Gastrocnemius medialis (tissue), 4 donors: ENCODE results near the gene EGFL6. TPM values are rescaled to one million over a fixed set of nuclear protein-coding genes. Genes with fewer than 3 reads are reported as not detected.
"Not testable (repeated sequence)": the region's sequence is repeated elsewhere in the genome, so short reads cannot be mapped to it uniquely, and the experiment has no call there.

ENCODE experiments used
- ATAC-seq, 2 donors: fragments of 150-250 bp; one replicate each; pipeline ENCODE4 v1.9.1; 2016
- DNase-seq, 2 donors: peaks; one replicate each; pipeline ENCODE4 v3.0.0-alpha.2; 2019
- H3K27ac ChIP-seq, 4 donors: fragments of 200-600 bp; sonication (generic); 1 replicate in 1 of 4; 2 replicates in 3 of 4; pipeline ENCODE4 v1.5.1; 2016 to 2018; ENCODE audit warnings: mild to moderate bottlenecking in 2 of 4, moderate library complexity in 1 of 4
- H3K27me3 ChIP-seq, 3 donors: fragments of 200-600 bp; sonication (generic) in 2 of 3; 1 replicate in 1 of 3; 2 replicates in 2 of 3; pipeline versions ENCODE4 v1.5.1 to v1.6.0; 2016 to 2019; ENCODE audit warnings: mild to moderate bottlenecking in 1 of 3, moderate library complexity in 1 of 3
- H3K36me3 ChIP-seq, 2 donors: fragments of 200-600 bp; sonication (generic) in 1 of 2; one replicate each; pipeline ENCODE4 v1.5.1; 2017 to 2018
- H3K4me1 ChIP-seq, 2 donors: fragments of 200-600 bp; sonication (generic) in 1 of 2; one replicate each; pipeline ENCODE4 v1.5.1; 2016 to 2017; ENCODE audit warnings: mild to moderate bottlenecking in 2 of 2
- H3K4me3 ChIP-seq, 4 donors: fragments of 200-600 bp; sonication (generic) in 3 of 4; 1 replicate in 1 of 4; 2 replicates in 3 of 4; pipeline ENCODE4 v1.5.1; 2016 to 2019; ENCODE audit warnings: mild to moderate bottlenecking in 2 of 4
- H3K9me3 ChIP-seq, 3 donors: fragments of 200-600 bp; sonication (generic) in 2 of 3; 1 replicate in 1 of 3; 2 replicates in 2 of 3; pipeline ENCODE4 v1.5.1; 2016 to 2019
- CTCF ChIP-seq, 5 experiments: fragments of 450-650 bp in 3 of 5; fragments of 200-600 bp in 2 of 5; sonication (generic) in 2 of 5; IDR thresholded peaks in 4 of 5; conservative IDR thresholded peaks in 1 of 5; 1 replicate in 4 of 5; 2 replicates in 1 of 5; pipeline ENCODE4 v1.5.1; 2016 to 2019; ENCODE audit warnings: antibody characterized with exemption in 5 of 5, mild to moderate bottlenecking in 3 of 5, moderate library complexity in 3 of 5
- POLR2A ChIP-seq, 2 donors: fragments of 450-650 bp; IDR thresholded peaks; one replicate each; pipeline ENCODE4 v1.6.1; 2017; ENCODE audit warnings: antibody characterized with exemption in 2 of 2, mild to moderate bottlenecking in 2 of 2, moderate library complexity in 2 of 2
- in situ Hi-C, 4 donors: fragments of 200-750 bp; cut with MboI; loops; one replicate each; pipeline versions ENCODE4 v1.15.0 to v1.8.0; 2017; ENCODE audit warnings: low sequenced_read_pairs in 4 of 4
- intact Hi-C: fragments of 100-400 bp; cut with DNase I; formaldehyde crosslinking; loops from one replicate; pipeline ENCODE4 v1.15.1; 2023; ENCODE audit warnings: low total_unique reads
- total RNA-seq, 4 donors: library from RNA; depleted of rRNA; stranded (reverse); fragments of >200 nt; gene quantifications; one replicate each; pipeline versions ENCODE4 v1.1.0 to v1.2.3, GENCODE V29; 2016

Gene EGFL6
- total RNA-seq, 4 donors from 2014 or later: 0.09 TPM; not detected in 3

GRCh38 chrX:13607996-13608365 lies 38.6 kb downstream of the EGFL6 start:
- in situ Hi-C loops: no loop called here
- no peak overlapping the region for H3K27ac ChIP-seq
- no peak for DNase-seq
- TF ChIP-seq POLR2A (IDR thresholded peaks at IDR 0.05): no peak
- no peak for TF ChIP-seq CTCF (IDR thresholded peaks at IDR 0.05 in 4 of 5, conservative IDR thresholded peaks at IDR 0.05 in 1 of 5)
- intact Hi-C loops: no loop called here
- no peaks in the 10 kb centered on the region for H3K36me3 ChIP-seq
- H3K9me3 ChIP-seq: no peaks in the 10 kb centered on the region
- no peak for ATAC-seq
- no peaks in the 10 kb centered on the region for H3K27me3 ChIP-seq
- no peak overlapping the region for H3K4me3 ChIP-seq
- H3K4me1 ChIP-seq: no peaks in the 10 kb centered on the region

GRCh38 chrX:13614154-13614553 lies 44.8 kb downstream of the EGFL6 start:
- ATAC-seq: no peak
- in situ Hi-C loops (no loop called here), intact Hi-C loops (no loop called here)

GRCh38 chrX:13620207-13620606 lies 50.8 kb downstream of the EGFL6 start:
- TF ChIP-seq CTCF (IDR thresholded peaks at IDR 0.05 in 4 of 5, conservative IDR thresholded peaks at IDR 0.05 in 1 of 5) (no peak), POLR2A (IDR thresholded peaks at IDR 0.05) (no peak)
- in situ Hi-C loops: no loop called here
- Histone ChIP-seq H3K27me3 (no peaks in the 10 kb centered on the region), H3K36me3 (no peaks in the 10 kb centered on the region), H3K27ac (no peak overlapping the region), H3K4me1 (no peaks in the 10 kb centered on the region), H3K4me3 (no peak overlapping the region), H3K9me3 (no peaks in the 10 kb centered on the region)
- intact Hi-C loops: no loop called here
- ATAC-seq (no peak), DNase-seq (no peak)

More at GRCh38 chrX:13614154-13614553, 44.8 kb downstream of the EGFL6 start:
- H3K4me3 ChIP-seq: no peak overlapping the region
- no peak for DNase-seq
- no peaks in the 10 kb centered on the region for H3K27me3 ChIP-seq
- H3K4me1 ChIP-seq: no peaks in the 10 kb centered on the region
- H3K9me3 ChIP-seq: no peaks in the 10 kb centered on the region
- no peaks in the 10 kb centered on the region for H3K36me3 ChIP-seq
- TF ChIP-seq POLR2A (IDR thresholded peaks at IDR 0.05) (no peak), CTCF (IDR thresholded peaks at IDR 0.05 in 4 of 5, conservative IDR thresholded peaks at IDR 0.05 in 1 of 5) (no peak)
- no peak overlapping the region for H3K27ac ChIP-seq

GRCh38 chrX:13622401-13622964 lies 53.1 kb downstream of the EGFL6 start:
- TF ChIP-seq CTCF (IDR thresholded peaks at IDR 0.05 in 4 of 5, conservative IDR thresholded peaks at IDR 0.05 in 1 of 5) (no peak), POLR2A (IDR thresholded peaks at IDR 0.05) (no peak)
- Histone ChIP-seq H3K27ac (no peak overlapping the region), H3K9me3 (no peaks in the 10 kb centered on the region), H3K27me3 (no peaks in the 10 kb centered on the region), H3K4me1 (no peaks in the 10 kb centered on the region), H3K36me3 (no peaks in the 10 kb centered on the region), H3K4me3 (no peak overlapping the region)
- DNase-seq (no peak), ATAC-seq (no peak)
- in situ Hi-C loops (no loop called here), intact Hi-C loops (no loop called here)

GRCh38 chrX:13627306-13627705 lies 57.9 kb downstream of the EGFL6 start:
- Histone ChIP-seq H3K9me3 (peaks cover 0 to 7% (median 0%) of the 10 kb centered on the region in 3 donors), H3K4me1 (no peaks in the 10 kb centered on the region), H3K4me3 (no peak overlapping the region), H3K27ac (no peak overlapping the region), H3K36me3 (no peaks in the 10 kb centered on the region), H3K27me3 (no peaks in the 10 kb centered on the region)
- TF ChIP-seq CTCF (IDR thresholded peaks at IDR 0.05 in 4 of 5, conservative IDR thresholded peaks at IDR 0.05 in 1 of 5) (no peak), POLR2A (IDR thresholded peaks at IDR 0.05) (no peak)
- intact Hi-C loops: no loop called here
- ATAC-seq (no peak), DNase-seq (no peak)
- in situ Hi-C loops: loop anchor here in 2 of 4 donors (25.0 kb wide), 1 partner anchor 115 kb away; no protein-coding TSS in a partner anchor

- H3K9me3 ChIP-seq, H3K4me1 ChIP-seq, intact Hi-C loops, ATAC-seq, H3K36me3 ChIP-seq, DNase-seq, H3K27me3 ChIP-seq, H3K4me3 ChIP-seq, H3K27ac ChIP-seq: not testable (repeated sequence)
- in situ Hi-C loops: loop anchor here in 2 of 4 donors (25.0 kb wide), 1 partner anchor 125 kb away; no protein-coding TSS in a partner anchor
Observed at GRCh38 chrX:13637224-13637623, 67.8 kb downstream of the EGFL6 start.
